DOHH2 (cell line): Measurements from ENCODE around the gene OPN1MW.
"Not testable (repeated sequence)": the region's sequence is repeated elsewhere in the genome, so short reads cannot be mapped to it uniquely, and the experiment has no call there.

Experiments used
- H3F3A ChIP-seq: fragments of 200-600 bp; sonication (generic), shearing (Covaris generic); 2 replicates; pipeline ENCODE4 v1.6.0; 2016; ENCODE audit warnings: antibody characterized with exemption, mild to moderate bottlenecking; ENCODE audit not compliant: control insufficient read depth, insufficient read depth
- H3K27ac ChIP-seq: fragments of 200-600 bp; sonication (generic); 2 replicates; pipeline ENCODE4 v1.5.1; 2014; ENCODE audit warnings: low read depth, mild to moderate bottlenecking, low read length, moderate library complexity
- H3K27me3 ChIP-seq: fragments of 200-600 bp; sonication (generic); 2 replicates; pipeline ENCODE4 v1.6.1; 2014; ENCODE audit warnings: mild to moderate bottlenecking, low read length, mixed read lengths; ENCODE audit not compliant: control insufficient read depth
- H3K36me3 ChIP-seq: fragments of 200-600 bp; sonication (generic); 2 replicates; pipeline ENCODE4 v1.6.1; 2014; ENCODE audit warnings: mild to moderate bottlenecking, low read length, moderate library complexity, mixed read lengths; ENCODE audit not compliant: control insufficient read depth
- H3K4me1 ChIP-seq: fragments of 200-600 bp; sonication (generic); 2 replicates; pipeline ENCODE4 v1.6.1; 2014; ENCODE audit warnings: mild to moderate bottlenecking, low read length, mixed read lengths; ENCODE audit not compliant: control insufficient read depth
- H3K4me2 ChIP-seq: fragments of 200-600 bp; sonication (generic); 2 replicates; pipeline ENCODE4 v1.6.0; 2014; ENCODE audit warnings: mild to moderate bottlenecking, low read length, moderate library complexity
- H3K4me3 ChIP-seq: fragments of 200-600 bp; sonication (generic); 2 replicates; pipeline ENCODE4 v1.5.1; 2014; ENCODE audit warnings: mild to moderate bottlenecking, low read length, mixed read lengths
- H3K79me2 ChIP-seq: fragments of 200-600 bp; sonication (generic); 2 replicates; pipeline ENCODE4 v1.6.1; 2014; ENCODE audit warnings: mild to moderate bottlenecking, low read length, mixed read lengths; ENCODE audit not compliant: control insufficient read depth
- H3K9me2 ChIP-seq: fragments of 200-600 bp; sonication (generic); replicated peaks from 2 replicates; pipeline ENCODE4 v1.6.1; 2014; ENCODE audit warnings: mild to moderate bottlenecking, low read length, mixed read lengths; ENCODE audit not compliant: control insufficient read depth
- H3K9me3 ChIP-seq: fragments of 200-600 bp; sonication (generic); 2 replicates; pipeline ENCODE4 v1.6.1; 2014; ENCODE audit warnings: antibody characterized with exemption, low read length, mixed read lengths; ENCODE audit not compliant: control insufficient read depth, insufficient read depth
- H4K20me1 ChIP-seq: fragments of 200-600 bp; sonication (generic); 2 replicates; pipeline ENCODE4 v1.6.0; 2014; ENCODE audit warnings: low read depth, mild to moderate bottlenecking, antibody characterized with exemption, low read length, moderate library complexity; ENCODE audit not compliant: control insufficient read depth, insufficient read depth
- EZH2phosphoT487 ChIP-seq: fragments of 200-600 bp; sonication (generic); IDR thresholded peaks from 2 replicates; pipeline ENCODE4 v1.6.1; 2017; ENCODE audit warnings: borderline replicate concordance, mild to moderate bottlenecking, antibody characterized with exemption, low read length, moderate library complexity, mixed read lengths
- TF ChIP-seq, protein P1 (sequence below): fragments of 200-600 bp; sonication (generic); IDR thresholded peaks from one replicate; pipeline ENCODE4 v1.5.1; 2014; ENCODE audit warnings: antibody characterized with exemption, mild to moderate bottlenecking, low read depth, low read length; ENCODE audit not compliant: poor library complexity, severe bottlenecking

The OPN1MW gene

DNA sequence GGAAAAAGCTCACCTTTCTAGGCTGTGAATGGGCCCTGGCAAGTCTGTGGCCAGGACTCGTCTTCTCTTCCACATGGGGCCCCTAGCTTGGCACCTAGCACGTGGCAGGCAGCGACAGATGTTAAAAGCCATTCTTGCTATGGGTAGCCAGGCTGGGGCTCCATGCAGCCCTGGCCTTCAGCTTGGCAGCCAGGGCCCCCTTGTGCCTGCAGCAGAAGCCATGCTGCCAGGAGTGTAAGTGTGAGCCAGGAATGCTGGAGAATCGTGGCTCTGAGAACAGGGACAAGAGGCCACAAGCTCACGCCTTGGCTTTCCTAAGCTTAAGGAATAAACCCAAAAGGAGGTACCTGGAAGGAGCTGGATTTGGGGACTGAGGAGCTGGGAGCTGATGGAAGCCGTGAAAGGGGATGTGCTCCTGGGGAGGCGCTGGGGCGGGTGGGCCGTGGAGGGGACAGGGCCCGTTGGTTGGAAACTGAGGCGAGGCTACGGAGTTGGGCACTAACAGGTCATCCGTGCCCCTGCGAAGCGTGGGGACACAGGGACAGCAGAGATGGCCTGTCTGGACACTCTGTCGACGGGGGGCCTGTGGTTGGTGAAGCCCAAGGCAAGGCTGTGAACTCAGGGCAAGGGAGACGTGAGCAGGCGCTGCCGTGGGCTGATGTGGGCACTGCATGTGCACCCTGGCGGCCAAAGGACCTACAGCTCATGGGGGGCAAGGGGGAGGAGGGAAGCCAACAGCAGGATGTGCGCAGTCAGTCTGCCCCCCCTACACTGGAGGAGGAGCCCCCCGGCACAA is 39.2 kb upstream of the OPN1MW start:
- Histone ChIP-seq H3K9me3 (no peaks in the 10 kb centered on the region), H3K36me3 (no peaks in the 10 kb centered on the region), H3K4me3 (no peak overlapping the region), H3K79me2 (no peaks in the 10 kb centered on the region), H3K4me1 (no peaks in the 10 kb centered on the region), H3K27ac (no peak overlapping the region), H4K20me1 (no peaks in the 10 kb centered on the region), H3K9me2 (no peaks in the 10 kb centered on the region), H3K27me3 (no peaks in the 10 kb centered on the region), H3K4me2 (no peak overlapping the region), H3F3A (no peaks in the 10 kb centered on the region)
- TF ChIP-seq EZH2phosphoT487, result no peak
- TF ChIP-seq, protein P1, sequence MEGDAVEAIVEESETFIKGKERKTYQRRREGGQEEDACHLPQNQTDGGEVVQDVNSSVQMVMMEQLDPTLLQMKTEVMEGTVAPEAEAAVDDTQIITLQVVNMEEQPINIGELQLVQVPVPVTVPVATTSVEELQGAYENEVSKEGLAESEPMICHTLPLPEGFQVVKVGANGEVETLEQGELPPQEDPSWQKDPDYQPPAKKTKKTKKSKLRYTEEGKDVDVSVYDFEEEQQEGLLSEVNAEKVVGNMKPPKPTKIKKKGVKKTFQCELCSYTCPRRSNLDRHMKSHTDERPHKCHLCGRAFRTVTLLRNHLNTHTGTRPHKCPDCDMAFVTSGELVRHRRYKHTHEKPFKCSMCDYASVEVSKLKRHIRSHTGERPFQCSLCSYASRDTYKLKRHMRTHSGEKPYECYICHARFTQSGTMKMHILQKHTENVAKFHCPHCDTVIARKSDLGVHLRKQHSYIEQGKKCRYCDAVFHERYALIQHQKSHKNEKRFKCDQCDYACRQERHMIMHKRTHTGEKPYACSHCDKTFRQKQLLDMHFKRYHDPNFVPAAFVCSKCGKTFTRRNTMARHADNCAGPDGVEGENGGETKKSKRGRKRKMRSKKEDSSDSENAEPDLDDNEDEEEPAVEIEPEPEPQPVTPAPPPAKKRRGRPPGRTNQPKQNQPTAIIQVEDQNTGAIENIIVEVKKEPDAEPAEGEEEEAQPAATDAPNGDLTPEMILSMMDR, result no peak

DNA sequence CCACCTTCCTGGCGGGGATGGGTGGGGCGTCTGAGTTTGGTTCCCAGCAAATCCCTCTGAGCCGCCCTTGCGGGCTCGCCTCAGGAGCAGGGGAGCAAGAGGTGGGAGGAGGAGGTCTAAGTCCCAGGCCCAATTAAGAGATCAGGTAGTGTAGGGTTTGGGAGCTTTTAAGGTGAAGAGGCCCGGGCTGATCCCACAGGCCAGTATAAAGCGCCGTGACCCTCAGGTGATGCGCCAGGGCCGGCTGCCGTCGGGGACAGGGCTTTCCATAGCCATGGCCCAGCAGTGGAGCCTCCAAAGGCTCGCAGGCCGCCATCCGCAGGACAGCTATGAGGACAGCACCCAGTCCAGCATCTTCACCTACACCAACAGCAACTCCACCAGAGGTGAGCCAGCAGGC is 38.4 kb upstream of the OPN1MW start, which contains the start of gene OPN1LW:
OPN1LW (plus strand) TSS at position 234 of the 400 bp plus-strand sequence; CDS start at position 275, 41 bp downstream.
- H4K20me1 ChIP-seq, H3K4me1 ChIP-seq, H3K27ac ChIP-seq, H3K4me3 ChIP-seq, H3F3A ChIP-seq, H3K4me2 ChIP-seq, H3K36me3 ChIP-seq, H3K9me2 ChIP-seq, H3K27me3 ChIP-seq, H3K9me3 ChIP-seq, H3K79me2 ChIP-seq: not testable (repeated sequence)

DNA sequence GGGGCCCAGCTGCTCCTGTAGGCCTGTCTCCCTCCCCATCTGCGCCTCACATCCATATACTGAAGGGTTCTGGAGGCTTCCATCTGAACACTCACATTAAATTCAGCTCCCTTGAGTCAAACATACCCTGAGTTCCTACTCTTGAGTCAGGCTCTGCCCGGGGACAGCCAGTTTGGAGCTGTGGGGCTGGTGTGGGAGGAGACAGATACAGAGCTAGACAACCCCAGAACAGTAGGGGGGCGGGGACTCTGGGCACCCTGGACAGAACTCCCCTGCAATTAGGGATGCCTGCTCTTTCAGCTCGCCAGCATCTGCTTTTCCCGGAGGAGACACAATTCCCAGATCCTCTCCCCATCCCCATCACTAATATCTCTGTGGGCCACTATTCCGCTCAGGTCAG is 31.4 kb upstream of the OPN1MW start:
- not testable (repeated sequence) for H3K9me3 ChIP-seq, H3K4me2 ChIP-seq, H3K4me1 ChIP-seq, H4K20me1 ChIP-seq, H3K9me2 ChIP-seq, H3K36me3 ChIP-seq, H3K27me3 ChIP-seq, H3K79me2 ChIP-seq, H3K4me3 ChIP-seq, H3F3A ChIP-seq, H3K27ac ChIP-seq

DNA sequence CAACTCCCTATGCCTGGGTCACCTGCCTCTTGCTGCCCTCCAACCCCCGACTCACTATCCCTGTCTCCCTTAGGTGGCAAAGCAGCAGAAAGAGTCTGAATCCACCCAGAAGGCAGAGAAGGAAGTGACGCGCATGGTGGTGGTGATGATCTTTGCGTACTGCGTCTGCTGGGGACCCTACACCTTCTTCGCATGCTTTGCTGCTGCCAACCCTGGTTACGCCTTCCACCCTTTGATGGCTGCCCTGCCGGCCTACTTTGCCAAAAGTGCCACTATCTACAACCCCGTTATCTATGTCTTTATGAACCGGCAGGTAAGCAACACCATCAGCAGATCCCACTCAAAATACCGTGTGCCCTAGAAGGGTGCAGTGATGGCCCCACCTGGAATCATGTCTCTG is 26.2 kb upstream of the OPN1MW start:
- H3K9me3 ChIP-seq, H3K27ac ChIP-seq, H3K9me2 ChIP-seq, H4K20me1 ChIP-seq, H3F3A ChIP-seq, H3K4me1 ChIP-seq, H3K4me2 ChIP-seq, H3K79me2 ChIP-seq, H3K27me3 ChIP-seq, H3K4me3 ChIP-seq, H3K36me3 ChIP-seq: not testable (repeated sequence)

DNA sequence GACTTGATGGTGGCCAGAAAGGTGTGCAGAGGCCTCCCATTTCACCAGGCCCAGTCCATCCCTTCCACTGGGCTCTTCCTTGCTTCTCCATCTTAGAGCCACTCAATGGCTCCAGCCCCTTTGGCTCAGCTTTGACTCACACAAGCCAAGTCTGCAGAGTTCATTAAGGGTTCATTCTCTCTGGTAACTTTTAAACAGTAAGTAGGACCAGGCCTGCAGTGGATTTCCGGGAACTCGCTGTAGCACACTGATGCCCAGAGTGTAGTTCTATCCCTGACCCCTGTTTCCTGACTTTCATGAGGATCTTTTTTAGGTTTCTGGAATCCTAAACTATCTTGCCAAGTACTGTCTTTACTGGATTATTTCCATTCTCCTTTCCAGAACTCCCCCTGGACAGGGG is 25.2 kb upstream of the OPN1MW start:
- H3K9me2 ChIP-seq, H3K27ac ChIP-seq, H3K79me2 ChIP-seq, H3K4me3 ChIP-seq, H3K9me3 ChIP-seq, H3F3A ChIP-seq, H3K27me3 ChIP-seq, H3K4me2 ChIP-seq, H3K36me3 ChIP-seq, H4K20me1 ChIP-seq, H3K4me1 ChIP-seq: not testable (repeated sequence)

DNA sequence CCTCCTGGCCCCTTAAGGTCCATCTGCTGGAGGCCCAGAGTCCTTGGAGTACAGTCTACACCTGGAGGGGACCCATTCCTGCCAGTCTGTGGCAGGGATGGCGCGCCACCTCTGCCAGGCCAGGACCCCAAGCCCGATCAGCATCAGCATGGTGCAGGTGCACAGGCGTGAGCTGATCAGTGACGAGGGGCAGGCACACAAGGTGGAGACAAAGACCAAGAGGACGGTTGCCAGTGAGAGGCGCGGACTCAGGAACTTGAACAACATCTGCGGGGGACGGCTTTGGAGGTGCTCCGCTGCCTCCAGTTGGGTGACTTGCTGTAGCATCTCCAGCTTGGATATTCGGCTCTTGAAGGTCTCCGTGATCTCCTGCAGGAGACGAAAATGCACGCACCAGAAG is 23.1 kb upstream of the OPN1MW start:
- not testable (repeated sequence) for H3K36me3 ChIP-seq, H3K9me2 ChIP-seq, H3K27ac ChIP-seq, H3K4me1 ChIP-seq, H3F3A ChIP-seq, H3K9me3 ChIP-seq, H3K4me2 ChIP-seq, H3K27me3 ChIP-seq, H3K4me3 ChIP-seq, H4K20me1 ChIP-seq, H3K79me2 ChIP-seq

DNA sequence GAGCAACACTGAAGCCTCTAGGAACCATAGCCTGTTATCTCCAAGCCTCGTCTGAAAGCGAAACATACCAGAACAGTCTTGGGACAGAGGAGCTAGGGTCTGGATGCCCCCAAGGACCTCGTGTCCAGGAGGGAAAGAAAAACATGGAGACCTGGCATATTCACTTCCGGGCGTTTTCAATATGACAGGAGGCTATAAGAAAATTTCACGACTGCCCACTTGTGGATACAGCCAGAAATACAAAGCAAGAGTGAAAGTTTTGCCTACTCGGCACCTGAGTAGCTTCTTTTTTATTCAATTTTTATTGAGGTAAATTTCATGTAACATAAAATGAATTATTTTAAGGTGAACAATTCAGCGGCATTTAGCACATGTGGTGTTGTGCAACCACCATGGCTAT is 17.5 kb upstream of the OPN1MW start:
- H3K9me3 ChIP-seq, H3K4me1 ChIP-seq, H3K27me3 ChIP-seq, H3K4me2 ChIP-seq, H3K4me3 ChIP-seq, H4K20me1 ChIP-seq, H3K9me2 ChIP-seq, H3K79me2 ChIP-seq, H3F3A ChIP-seq, H3K36me3 ChIP-seq, H3K27ac ChIP-seq: not testable (repeated sequence)
